KG1 (cell line): ENCODE measurements around the gene KCNIP3.

ENCODE experiments used
- DNase-seq: peaks from one replicate; lab custom pipeline; 2025; lab: John Stamatoyannopoulos, UW

The KCNIP3 gene

DNA sequence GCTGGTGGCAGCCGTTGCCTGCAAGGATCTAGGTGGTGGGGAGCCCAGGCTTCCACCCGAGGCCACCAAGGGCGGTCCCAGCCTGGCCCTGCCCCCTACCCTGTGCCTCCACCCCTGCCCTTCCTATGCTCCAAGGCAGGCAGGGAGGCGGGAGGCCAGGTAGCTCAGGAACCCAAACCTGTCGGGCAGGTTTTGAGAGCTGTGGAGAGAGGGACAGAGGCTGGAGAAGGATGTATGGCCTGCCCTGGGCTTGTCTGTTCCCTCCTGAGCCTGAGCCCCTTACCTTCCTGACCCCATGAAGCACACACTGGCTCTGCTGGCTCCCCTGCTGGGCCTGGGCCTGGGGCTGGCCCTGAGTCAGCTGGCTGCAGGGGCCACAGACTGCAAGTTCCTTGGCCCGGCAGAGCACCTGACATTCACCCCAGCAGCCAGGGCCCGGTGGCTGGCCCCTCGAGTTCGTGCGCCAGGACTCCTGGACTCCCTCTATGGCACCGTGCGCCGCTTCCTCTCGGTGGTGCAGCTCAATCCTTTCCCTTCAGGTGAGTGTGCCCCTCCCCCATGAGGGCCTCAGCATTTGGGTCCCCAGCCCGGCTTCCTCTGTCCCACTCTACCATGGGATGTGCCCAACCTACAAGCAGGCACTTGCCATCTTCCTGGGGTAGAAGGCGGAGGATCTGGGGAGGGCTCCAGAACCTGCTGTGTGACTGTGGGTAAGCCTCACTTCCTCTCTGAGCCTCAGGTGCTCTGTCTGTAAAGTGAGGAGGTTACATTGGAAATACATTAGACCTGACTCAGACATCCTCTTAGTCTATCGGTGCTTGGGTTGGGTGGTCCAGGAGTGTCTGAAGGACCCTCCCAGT lies 22.6 kb upstream of the KCNIP3 start, which contains the start of gene PROM2:
TSS of gene PROM2 (plus strand) at position 159 of the 860 bp plus-strand sequence. CDS start at position 296, 137 bp downstream.
- DNase-seq = no peak

GRCh38 chr2:95275151-95275515 lies 22.0 kb upstream of the KCNIP3 start:
- no peak for DNase-seq

DNA sequence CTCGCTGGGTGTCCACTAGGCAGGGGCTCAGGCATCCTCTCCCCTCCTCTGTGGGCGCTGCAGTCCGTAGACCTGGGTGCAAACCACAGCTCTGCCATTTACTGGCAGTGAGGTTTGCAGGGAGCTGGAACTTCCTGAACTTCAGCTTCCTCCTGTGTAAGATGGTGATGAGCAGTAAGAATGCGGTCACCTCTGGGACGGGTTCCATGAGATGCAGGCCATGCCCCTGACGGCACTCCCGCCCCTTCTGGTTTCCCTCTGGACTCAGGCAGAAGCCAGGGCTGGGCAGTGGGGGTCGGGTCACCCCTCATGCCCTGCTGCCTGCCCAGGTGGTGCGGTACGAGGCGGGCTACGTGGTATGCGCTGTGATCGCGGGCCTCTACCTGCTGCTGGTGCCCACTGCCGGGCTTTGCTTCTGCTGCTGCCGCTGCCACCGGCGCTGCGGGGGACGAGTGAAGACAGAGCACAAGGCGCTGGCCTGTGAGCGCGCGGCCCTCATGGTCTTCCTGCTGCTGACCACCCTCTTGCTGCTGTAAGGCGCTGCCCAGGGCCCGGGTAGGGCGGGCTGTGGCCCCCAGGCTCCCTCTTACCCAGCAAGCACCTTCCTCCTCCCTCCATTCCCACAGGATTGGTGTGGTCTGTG lies 21.4 kb upstream of the KCNIP3 start:
- no peak for DNase-seq

DNA sequence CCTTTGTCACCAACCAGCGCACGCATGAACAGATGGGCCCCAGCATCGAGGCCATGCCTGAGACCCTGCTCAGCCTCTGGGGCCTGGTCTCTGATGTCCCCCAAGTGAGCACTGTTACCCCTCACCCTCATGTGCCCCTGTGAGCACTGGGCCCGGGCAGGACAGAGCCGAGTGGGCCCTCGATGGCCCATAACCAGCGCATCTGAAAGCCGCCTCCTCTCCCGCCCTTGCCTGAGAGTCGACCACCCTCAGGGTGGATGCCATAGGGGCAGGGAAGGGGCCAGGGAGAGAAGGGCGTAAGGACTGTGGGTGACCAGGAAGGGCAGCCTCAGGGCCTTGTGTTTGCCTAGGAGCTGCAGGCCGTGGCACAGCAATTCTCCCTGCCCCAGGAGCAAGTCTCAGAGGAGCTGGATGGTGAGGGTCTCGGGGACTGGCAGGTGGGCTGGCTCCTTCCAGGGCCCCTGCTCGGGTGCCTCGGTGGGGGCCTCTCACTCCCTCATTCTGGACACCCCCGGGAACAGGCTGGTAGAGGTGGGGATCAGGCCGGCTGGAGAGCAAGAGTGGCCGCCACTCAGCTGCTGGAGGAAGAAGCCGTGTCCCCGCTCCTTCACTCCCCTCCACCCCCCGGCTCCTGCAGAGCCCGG lies 20.8 kb upstream of the KCNIP3 start:
- DNase-seq = no peak

DNA sequence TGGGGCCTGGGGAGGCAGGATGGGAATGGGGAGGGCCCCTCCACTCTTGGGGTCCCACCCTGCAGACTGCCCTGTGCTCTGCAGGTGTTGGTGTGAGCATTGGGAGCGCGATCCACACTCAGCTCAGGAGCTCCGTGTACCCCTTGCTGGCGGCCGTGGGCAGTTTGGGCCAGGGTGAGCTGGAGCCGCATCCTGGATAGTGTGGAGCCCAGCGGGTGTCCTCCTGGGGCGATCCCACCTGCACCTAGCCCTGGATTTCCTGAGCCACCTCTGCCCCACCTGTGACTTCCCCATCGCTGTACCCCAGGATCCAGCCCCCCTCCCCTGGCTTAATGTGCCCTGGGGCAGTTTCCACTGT lies 20.3 kb upstream of the KCNIP3 start:
- no peak for DNase-seq

DNA sequence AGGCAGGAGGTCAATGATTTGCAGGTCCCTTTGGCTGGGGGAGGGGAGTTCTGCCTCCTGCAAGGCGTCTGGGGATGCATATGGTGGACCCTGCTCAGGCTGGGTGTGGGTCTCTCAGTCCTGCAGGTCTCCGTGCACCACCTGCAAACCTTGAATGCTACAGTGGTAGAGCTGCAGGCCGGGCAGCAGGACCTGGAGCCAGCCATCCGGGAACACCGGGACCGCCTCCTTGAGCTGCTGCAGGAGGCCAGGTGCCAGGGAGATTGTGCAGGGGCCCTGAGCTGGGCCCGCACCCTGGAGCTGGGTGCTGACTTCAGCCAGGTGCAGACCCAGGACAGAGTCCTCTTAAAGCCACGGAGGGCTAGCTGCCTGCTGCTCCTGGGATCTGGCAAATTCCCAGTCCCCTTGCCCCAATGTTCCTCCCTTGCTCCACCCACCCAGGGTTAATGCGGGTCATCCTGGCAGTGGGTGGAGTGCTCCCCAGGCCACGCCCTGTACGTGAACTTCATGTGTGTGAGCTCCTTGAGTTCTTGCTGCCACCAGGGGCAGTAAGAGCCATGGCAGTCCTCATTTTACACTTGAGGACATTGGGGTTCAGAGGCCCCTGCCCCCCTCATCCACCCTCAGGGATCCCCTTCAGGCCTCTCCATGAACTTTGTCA lies 19.8 kb upstream of the KCNIP3 start:
- no peak for DNase-seq

DNA sequence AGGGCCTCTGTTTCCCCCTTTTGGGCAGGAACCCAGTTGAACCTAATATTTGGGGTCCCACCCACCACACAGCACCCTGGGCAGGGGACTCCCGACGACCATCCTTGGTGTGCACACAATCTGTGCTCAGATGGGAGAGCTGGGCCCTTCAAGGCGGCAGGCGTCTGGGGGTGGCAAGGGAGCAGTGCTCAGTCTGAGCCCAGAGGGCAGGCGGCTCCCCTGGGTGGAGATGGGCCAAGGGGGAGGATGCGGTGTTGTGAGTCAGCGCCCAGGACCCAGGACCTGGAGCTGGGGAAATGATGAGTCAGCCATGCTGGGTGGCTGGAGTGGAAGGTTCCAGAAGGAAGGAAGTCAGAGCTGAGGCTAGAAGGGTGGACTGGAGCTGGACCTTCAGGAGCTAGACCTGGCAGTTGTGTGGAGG lies 19.1 kb upstream of the KCNIP3 start:
- no peak for DNase-seq

GRCh38 chr2:95278637-95279225 lies 18.4 kb upstream of the KCNIP3 start:
- DNase-seq = no peak

- DNase-seq = no peak
These were observed 17.6 kb upstream of the KCNIP3 start for GRCh38 chr2:95279435-95280035.

DNA sequence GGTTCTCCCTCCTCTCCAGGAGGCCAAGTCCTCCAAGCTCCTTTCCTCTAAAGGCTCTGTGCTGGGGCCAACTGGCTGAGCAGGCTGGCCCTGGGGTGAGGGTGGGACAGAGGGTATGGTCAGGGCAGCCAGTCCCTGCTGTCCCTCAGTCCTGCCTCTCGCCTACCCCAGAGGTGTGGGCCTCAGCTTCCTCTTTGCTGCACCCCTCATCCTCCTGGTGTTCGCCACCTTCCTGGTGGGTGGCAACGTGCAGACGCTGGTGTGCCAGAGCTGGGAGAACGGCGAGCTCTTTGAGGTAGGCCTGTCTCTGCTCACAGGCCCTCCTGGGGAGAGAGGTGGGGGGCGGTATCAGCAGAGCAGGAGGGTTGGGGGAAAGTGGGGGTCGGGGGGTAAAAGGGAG lies 16.1 kb upstream of the KCNIP3 start:
- DNase-seq = no peak

DNA sequence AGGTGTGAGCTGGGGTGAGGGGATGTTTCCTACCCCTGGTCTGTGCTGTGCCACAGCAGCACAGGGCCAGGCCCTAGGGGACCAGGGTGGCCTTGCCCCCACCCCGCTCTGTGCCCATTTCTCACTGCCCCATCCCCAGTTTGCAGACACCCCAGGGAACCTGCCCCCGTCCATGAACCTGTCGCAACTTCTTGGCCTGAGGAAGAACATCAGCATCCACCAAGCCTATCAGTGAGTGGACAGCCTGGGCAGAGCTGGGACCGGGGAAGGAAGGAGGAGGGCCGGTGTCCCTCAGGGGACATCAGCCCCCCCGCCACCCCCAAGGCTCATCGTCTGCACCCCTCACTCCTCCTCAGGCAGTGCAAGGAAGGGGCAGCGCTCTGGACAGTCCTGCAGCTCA lies 15.4 kb upstream of the KCNIP3 start:
- DNase-seq = no peak

- no peak for DNase-seq
These were observed 14.7 kb upstream of the KCNIP3 start for GRCh38 chr2:95282458-95282857.

DNA sequence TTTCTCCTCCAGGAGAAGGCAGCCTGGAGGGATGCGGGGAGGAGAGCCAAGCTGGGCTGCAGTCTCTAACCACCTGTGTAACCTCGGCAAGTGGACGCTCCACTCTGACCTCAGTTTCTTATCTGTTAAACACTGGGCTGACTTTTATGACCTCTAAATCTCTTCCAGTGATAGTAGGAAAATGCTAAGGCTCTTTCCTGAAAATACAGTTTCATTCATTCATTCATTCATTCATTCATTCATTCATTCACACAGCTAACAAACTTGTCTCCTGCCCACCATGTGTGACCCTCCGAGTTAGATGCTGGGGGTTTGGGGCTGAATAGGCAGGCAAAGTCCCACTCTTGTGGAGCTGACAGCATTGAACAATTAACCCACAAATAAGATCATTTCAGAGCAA lies 13.6 kb upstream of the KCNIP3 start:
- DNase-seq = no peak

GRCh38 chr2:95284886-95285541 lies 12.1 kb upstream of the KCNIP3 start:
- no peak for DNase-seq

GRCh38 chr2:95285542-95285932 lies 11.6 kb upstream of the KCNIP3 start:
- DNase-seq = no peak

GRCh38 chr2:95287336-95287735 lies 9.8 kb upstream of the KCNIP3 start:
- DNase-seq = no peak

DNA sequence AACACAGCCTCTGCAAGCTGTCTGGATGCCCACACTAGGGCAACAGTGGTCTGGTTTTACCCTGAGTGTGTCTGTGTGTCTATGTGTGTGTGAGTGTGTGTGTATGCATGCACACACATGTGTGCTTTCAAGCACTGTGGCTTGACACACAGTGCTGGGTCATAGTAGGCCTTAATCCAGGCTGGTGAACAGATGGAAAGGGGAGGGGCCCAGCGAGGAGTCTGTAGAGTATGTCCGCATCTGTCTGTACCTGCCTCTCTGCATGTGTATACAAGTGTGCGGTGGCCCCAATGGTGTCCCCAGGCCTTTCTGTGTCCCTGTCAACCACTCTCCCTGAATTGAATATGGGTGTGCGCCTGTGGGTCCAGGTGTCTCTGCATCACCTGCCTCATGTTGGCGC lies 9.3 kb upstream of the KCNIP3 start:
- DNase-seq = no peak

- no peak for DNase-seq
These were observed 7.9 kb upstream of the KCNIP3 start for GRCh38 chr2:95289253-95289652.

- no peak for DNase-seq
These were observed 5.9 kb upstream of the KCNIP3 start for GRCh38 chr2:95291222-95291621.

DNA sequence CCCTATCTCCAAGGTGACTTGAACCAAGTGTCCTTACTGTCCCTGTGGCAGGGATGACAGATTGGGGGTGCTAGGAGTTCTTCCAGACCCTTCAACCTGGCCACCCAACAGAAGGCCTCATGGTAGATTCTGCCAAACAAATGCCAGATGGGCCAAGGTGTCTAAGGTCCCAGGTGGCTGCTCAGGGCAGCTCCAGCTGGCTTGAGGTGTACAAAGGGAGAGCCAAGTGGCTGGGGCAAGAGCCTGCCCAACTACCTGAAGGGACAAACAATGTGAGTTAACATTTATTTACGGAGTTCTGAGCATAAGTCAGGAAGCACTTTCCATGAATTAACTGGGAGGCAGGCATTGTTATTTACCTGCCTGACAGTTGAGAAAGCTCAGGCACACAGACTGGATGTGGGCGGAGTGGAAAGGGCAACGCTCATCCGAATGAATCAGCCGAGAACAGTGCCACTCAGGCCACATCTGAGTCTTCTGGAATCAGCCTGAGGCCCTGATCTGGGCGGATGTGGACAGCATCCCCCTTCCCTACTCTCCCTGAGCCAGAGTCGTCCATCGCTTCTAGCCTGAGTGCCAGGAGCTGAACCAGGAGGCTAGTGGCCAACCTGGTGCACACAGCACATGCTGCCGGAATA lies 4.4 kb upstream of the KCNIP3 start:
- DNase-seq = no peak
